NCI-H1694 treated with DMSO at 0.1 percent for 48 hours (cell line): ENCODE results near the gene LBH.
"Not testable (repeated sequence)": the region's sequence is repeated elsewhere in the genome, so short reads cannot be mapped to it uniquely, and the experiment has no call there.

Experiments
- DNase-seq: peaks from one replicate; lab custom pipeline; 2025; lab: John Stamatoyannopoulos, UW

LBH gene

DNA sequence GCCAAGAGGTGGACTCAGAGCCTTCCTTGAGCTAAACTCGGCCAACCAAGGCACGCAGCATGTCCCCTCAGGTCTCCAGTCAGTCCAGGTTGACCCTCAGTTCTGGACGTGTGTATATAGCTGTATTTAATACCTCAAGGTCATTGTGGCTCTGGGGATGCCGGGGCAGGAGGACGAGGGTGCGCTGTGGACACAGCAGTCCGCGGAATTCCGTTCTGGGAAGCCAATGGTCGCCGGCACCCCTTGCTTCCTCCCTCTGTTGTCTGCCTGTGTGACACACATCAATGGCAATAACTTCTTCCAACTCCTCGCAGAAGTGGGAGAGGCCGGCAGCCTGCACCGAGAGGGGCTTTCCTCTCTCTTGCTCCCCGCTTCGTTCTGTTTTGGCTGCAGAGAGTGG is 27.7 kb downstream of the LBH start:
- no peak for DNase-seq

- no peak for DNase-seq
These were observed 28.7 kb downstream of the LBH start for GRCh38 chr2:30259827-30260679.

DNA sequence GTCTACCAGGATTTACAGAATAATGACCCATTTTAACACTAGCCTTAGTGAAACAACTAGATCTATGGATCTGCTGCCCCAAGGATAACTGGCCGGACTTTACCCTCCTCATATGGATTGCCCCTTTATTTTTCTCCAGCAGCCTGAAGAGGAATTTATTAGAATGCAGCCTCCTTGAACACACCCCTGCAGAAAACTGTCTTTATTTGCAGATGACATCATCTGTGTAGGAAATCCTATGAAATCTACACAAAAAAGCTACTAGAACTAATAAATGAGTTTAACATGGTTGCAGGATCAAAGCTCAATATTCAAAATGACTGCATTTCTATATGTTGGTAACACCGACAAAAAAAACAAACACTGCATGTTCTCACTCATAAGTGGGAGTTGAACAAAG is 29.6 kb downstream of the LBH start:
- DNase-seq, result no peak

GRCh38 chr2:30261695-30262211 is 30.4 kb downstream of the LBH start:
- no peak for DNase-seq

GRCh38 chr2:30262716-30263309 is 31.5 kb downstream of the LBH start:
- DNase-seq, result no peak

GRCh38 chr2:30264274-30264673 is 32.9 kb downstream of the LBH start:
- DNase-seq, result no peak

- no peak for DNase-seq
These were observed 34.0 kb downstream of the LBH start for GRCh38 chr2:30265052-30266015.

DNA sequence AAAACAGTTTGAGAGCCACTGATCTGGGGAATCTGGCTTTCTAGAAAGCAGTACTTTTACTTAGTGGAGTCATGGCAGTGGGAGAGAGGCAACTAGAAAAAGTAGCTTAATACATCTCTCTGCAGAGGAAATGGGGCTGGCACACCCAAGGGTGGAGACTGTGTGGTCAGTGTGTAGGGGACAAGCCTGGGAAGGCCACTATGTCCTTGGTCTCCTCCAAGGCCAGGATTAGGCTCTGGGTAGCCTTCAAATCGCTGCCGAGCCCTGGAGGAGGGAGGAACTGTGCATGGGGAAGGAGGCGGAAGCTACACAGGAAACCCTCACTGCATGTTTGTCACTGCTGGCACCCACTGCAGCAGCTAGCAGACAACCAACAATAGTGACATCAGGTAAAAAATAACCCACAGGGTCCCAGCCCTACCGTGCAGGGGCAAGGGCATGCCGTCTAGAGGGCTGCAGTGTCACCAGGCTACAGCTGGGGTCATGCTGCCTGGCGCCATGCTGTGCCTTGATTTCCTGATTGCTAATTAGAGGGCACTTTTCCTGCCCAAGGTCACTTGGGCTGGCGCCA is 34.8 kb downstream of the LBH start:
- no peak for DNase-seq

DNA sequence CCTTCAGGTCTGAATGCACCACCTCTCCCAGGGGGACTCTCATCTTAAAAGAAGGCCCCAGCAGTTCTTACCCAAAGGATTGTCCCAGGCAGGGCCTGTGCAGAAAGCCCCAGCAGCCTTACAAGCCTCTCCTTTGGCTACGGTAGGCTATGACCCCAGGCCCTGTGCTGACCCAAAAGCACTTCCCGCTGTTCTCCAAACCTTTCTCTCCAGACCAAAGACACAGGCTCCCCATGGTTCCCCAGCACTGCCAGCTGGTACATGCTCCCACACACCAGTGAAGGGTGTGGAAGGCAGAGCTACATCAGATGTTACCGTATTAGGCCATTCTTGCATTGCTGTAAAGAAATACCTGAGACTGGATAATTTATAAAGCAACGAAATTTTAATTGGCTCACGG is 35.4 kb downstream of the LBH start:
- DNase-seq, result no peak

GRCh38 chr2:30267161-30267975 is 36.0 kb downstream of the LBH start:
- no peak for DNase-seq

DNA sequence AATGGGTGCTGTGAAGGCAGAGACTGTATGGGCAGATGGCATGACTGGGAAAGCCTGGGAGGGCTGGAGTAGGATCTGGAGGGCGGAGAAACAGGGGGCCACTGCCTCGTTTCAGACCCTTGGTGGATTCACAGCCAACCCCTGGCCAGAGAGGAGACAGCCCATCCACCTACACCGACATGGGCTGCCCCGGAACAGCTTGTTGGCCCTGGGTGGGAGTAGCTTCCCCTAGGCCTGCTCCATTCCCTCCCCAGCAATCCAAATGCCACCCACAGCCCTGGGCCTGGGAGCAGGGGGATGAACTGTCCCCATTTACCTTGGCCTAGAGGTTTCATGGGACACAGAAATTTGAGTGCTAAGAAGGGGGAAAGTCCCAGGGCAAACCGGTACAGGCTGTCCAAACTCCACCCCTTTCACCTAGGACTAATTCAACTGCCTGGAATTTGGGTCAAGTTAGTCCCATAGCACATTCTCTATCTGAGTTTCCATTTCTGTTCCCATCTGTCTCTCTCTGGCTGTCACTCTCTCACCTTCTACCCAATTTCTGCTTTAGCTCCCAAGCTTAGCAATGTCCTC is 37.0 kb downstream of the LBH start:
- DNase-seq, result no peak

GRCh38 chr2:30269114-30269770 is 37.9 kb downstream of the LBH start:
- DNase-seq, result not testable (repeated sequence)

DNA sequence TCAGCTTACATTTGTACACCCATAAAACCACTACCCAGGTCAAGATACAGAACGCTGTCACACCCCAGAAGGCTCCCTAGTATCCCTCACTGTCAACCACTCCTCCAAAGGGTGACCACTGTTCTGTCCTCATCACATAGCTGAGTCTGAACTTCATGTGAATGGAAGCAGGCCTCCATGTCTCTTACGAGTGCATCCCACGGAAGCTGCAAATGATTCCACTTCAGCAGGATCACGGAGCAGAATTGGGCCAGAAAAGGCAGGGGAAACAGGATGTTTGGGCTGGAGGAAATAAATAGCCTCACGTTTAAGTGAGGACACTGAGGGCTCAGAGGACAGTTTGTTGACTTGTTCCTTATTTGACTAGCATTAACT is 38.4 kb downstream of the LBH start:
- no peak for DNase-seq

DNA sequence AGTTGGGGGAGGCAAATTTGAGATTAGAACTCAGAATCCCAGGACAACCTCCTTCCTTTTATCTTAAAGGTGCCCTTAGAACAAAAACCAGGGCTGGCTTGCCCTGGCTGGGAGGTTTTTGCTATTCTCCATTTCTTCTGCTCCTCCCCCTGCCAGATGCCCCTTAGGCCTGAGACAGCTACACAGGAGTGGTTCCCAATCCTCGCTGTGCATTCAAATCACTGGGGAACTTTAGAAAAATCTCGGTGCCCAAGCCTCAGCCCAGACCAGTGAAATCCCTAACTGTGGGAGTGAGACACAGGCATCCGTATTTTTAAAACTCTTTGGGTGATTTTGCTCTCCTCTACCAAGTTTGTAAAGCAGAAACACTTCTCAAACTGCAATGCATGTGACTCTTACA is 38.8 kb downstream of the LBH start:
- no peak for DNase-seq

DNA sequence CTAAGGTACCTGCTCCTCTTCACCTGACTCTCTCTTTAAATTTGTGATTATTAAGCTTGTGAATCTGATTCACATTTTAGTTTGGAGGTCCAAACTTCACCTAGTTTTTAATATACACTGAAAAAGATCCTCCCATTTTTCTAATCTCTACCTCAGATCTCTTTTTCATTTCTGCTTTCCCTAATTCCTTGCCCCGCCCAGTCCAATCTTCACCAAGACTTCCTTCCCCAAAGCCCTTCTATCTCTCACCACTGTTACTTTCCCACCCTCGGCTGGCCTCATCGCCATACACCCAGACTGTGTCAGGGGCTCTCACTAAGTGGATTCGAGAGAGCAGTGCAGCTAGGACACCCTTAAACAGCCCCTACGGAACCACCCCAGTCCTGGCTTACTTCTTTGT is 40.0 kb downstream of the LBH start:
- DNase-seq, result no peak

GRCh38 chr2:30272286-30272685 is 41.0 kb downstream of the LBH start:
- no peak for DNase-seq

- DNase-seq, result no peak
These were observed 41.6 kb downstream of the LBH start for GRCh38 chr2:30272761-30273573.

DNA sequence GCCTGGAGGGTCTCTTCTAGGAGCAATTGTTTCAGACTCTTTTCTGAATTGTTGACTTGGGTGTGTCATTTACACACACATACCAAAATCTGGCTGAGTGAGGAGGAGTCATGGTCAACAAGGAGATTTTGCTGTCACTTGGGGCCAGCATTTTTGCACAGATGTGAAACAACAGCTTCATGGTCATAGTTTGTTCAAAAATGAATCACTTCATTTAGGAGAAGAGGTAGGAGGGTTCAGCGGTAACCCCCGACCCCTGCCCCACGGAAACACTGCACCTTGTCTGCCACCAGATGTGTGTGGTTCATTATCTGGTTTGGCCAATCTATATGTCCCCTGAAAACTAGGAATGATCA is 42.2 kb downstream of the LBH start:
- no peak for DNase-seq

DNA sequence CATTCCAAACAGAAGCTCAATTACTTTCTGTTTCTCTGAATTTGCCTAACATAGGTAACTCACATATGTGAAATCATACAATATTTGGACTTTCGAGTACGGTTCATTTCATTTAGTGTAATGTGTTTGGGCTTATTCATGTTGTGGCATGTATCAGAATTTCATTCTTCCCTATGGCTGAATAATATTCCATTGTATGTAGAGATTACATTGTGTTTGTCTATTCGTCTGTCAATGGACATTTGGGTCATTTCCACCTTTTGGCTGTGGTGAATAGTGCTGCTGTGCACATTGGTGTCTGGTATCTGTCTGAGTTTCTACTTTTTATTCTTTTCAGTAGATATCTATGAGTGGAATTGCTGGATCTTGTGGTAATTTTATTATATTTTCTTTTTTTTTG is 43.9 kb downstream of the LBH start:
- no peak for DNase-seq
